Measurements from ENCODE around the gene WASF3.

GRCh38 chr13:26697069-26697955 lies 139.8 kb downstream of the WASF3 start:
- TF ChIP-seq ZFX (IDR thresholded peaks at IDR 0.05) (no peak), CTCF (conservative IDR thresholded peaks at IDR 0.05) (no peak)
